ENCODE measurements around the gene DOC2B.

DNA sequence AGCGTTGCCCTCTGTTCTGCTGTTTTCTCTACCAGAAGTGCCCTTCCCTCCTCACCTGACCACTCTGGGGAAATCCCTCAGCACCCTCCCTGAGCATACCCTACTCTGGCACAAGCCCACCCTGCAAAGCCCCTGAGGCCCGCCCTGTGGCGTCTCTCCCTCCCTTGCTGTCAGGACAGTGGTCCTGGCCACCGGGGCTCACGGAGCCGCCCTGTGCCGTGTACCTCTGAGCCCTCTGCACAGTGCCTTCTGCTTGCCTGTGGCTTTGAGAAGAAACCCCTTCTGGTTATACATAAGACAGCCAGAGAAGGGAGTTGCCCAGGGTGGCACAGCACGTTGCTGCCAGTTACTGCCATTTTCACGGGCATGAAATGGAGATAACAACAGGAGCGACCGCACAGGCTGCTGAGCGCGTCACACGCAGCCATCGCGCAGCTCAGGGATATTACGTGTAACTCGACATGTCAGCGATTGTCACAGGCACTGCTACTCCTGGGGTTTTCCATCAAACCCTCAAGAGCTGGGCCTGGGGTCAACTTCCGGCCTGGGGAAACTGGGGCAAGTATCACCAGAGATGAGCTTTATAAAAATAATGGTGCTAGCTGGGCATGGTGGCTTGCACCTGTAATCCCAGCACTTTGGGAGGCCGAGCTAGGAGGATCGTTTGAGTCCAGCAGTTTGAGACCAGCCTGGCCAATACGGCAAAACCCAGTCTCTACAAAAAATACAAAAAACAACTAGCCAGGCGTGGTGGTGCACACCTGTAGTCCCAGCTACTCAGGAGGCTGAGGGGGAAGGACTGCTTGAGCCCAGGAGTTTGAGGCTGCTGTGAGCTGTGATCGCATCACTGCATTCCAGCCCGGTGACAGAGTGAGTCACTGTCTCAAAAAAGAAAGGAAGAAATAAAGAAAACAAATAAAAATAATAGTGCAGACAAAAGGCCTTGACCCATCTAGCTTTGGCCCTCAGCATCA, 29.3 kb downstream of the DOC2B start:
- TF ChIP-seq POLR2AphosphoS5 (IDR thresholded peaks at IDR 0.05; ENCODE audit: low read depth, low read length) (no peak), POLR2A (IDR thresholded peaks at IDR 0.05; ENCODE audit: low read depth, low read length) (no peak), TAF1 (IDR thresholded peaks at IDR 0.05; ENCODE audit: borderline replicate concordance, low read depth, low read length) (no peak)
